Left ventricle myocardium inferior (tissue), 1 donor: ENCODE data around the gene BMPR1B. TPM values are rescaled to one million over a fixed set of nuclear protein-coding genes. Genes with fewer than 3 reads are reported as not detected.

ENCODE experiments used
- DNase-seq: peaks from one replicate; pipeline ENCODE4 v3.0.0-alpha.2; 2020
- H3K27ac ChIP-seq: fragments of 200-600 bp; replicated peaks from 2 replicates; pipeline ENCODE4 v1.8.0; 2021
- H3K27me3 ChIP-seq: fragments of 200-600 bp; 2 replicates; pipeline ENCODE4 v1.8.0; 2021; ENCODE audit warnings: low read depth
- H3K36me3 ChIP-seq: fragments of 200-600 bp; 2 replicates; pipeline ENCODE4 v1.8.0; 2021
- H3K4me1 ChIP-seq: fragments of 200-600 bp; 2 replicates; pipeline ENCODE4 v1.8.0; 2021
- H3K4me3 ChIP-seq: fragments of 200-600 bp; 2 replicates; pipeline ENCODE4 v1.8.0; 2021; ENCODE audit warnings: mild to moderate bottlenecking, moderate library complexity
- H3K9me3 ChIP-seq: fragments of 200-600 bp; replicated peaks from 2 replicates; pipeline ENCODE4 v1.8.0; 2021
- CTCF ChIP-seq: fragments of 200-600 bp; IDR thresholded peaks from 2 replicates; pipeline ENCODE4 v1.8.0; 2021; ENCODE audit warnings: antibody characterized with exemption, mild to moderate bottlenecking, borderline replicate concordance
- intact Hi-C: fragments of 100-400 bp; cut with micrococcal nuclease; formaldehyde crosslinking; loops from one replicate; pipeline ENCODE4 v1.11.0; 2022
- total RNA-seq: library from RNA; stranded (reverse); fragmentation: NEBNext Ultra II Directional; extraction: Animal tissue kit (Norgen Biotek cat#: 25700); gene quantifications from one replicate; pipeline ENCODE4 v1.2.1, GENCODE V29; 2021
- donor health status: DM: no; HTN: yes; CAD: no; lungs with severe emphysema.

BMPR1B gene
- total RNA-seq, 1 donor from 2014 or later = 3.0 TPM

GRCh38 chr4:94954251-94954650, 196.5 kb downstream of the BMPR1B start:
- H3K9me3 ChIP-seq = peaks cover 21% of the 10 kb centered on the region
- intact Hi-C loops = no loop called here
- no peaks in the 10 kb centered on the region for H3K27me3 ChIP-seq
- TF ChIP-seq CTCF = no peak
- DNase-seq = no peak
- H3K4me1 ChIP-seq = no peaks in the 10 kb centered on the region
- H3K27ac ChIP-seq = no peak overlapping the region
- H3K4me3 ChIP-seq = no peak overlapping the region
- no peaks in the 10 kb centered on the region for H3K36me3 ChIP-seq

GRCh38 chr4:94957030-94957429, 199.3 kb downstream of the BMPR1B start:
- no peak overlapping the region for H3K4me3 ChIP-seq
- DNase-seq = no peak
- no peak overlapping the region for H3K27ac ChIP-seq
- no peak for TF ChIP-seq CTCF
- intact Hi-C loops = no loop called here
- no peaks in the 10 kb centered on the region for H3K4me1 ChIP-seq
- no peaks in the 10 kb centered on the region for H3K36me3 ChIP-seq
- no peaks in the 10 kb centered on the region for H3K27me3 ChIP-seq
- peaks cover 6% of the 10 kb centered on the region for H3K9me3 ChIP-seq

DNA sequence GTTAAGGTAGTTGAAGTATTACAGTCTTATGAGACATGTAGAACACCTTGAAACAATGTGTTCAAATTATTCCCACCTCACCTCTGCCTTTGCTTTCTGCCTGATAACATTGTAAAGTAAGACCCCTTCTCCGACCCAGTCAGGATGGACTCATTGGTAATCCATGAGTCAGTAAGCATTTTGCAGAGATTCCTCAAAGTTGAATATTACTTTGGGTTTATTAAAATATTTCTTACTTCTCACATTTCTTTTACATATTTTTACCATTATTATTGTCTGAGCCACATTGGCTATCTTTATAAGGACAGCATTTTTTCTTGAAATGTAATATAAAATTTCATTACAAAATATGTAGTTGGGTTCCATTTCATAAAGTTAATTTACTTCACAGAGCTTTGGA, 201.6 kb downstream of the BMPR1B start:
- Histone ChIP-seq H3K36me3 (no peaks in the 10 kb centered on the region), H3K27ac (no peak overlapping the region), H3K4me3 (no peak overlapping the region), H3K4me1 (no peaks in the 10 kb centered on the region), H3K9me3 (peaks cover 21% of the 10 kb centered on the region), H3K27me3 (no peaks in the 10 kb centered on the region)
- intact Hi-C loops = no loop called here
- DNase-seq = no peak
- TF ChIP-seq CTCF = no peak

- intact Hi-C loops = no loop called here
- no peak overlapping the region for H3K27ac ChIP-seq
- DNase-seq = no peak
- H3K9me3 ChIP-seq = peaks cover 21% of the 10 kb centered on the region
- H3K36me3 ChIP-seq = no peaks in the 10 kb centered on the region
- H3K27me3 ChIP-seq = no peaks in the 10 kb centered on the region
- no peaks in the 10 kb centered on the region for H3K4me1 ChIP-seq
- no peak overlapping the region for H3K4me3 ChIP-seq
- TF ChIP-seq CTCF = no peak
These were observed 203.0 kb downstream of the BMPR1B start for GRCh38 chr4:94960708-94961107.

DNA sequence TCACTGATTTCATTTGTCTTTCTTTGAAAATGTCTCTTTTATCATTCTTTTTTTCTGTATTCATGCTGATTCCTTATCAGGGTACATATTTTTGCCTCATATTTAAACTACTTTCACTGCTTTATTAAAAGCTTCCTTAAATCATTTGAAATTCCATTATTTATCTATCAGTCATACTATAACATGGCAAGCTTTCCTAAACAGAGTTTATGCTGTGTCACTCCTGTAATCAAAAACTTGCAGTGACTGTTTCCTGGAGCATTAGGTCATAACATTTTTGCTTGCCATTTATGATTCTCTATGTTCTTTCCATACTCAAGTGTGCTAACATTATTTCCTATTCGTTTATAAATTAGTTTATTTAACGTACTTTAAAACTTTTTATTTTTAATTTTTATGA, 203.7 kb downstream of the BMPR1B start:
- no peaks in the 10 kb centered on the region for H3K4me1 ChIP-seq
- no peak overlapping the region for H3K27ac ChIP-seq
- intact Hi-C loops = no loop called here
- peaks cover 21% of the 10 kb centered on the region for H3K9me3 ChIP-seq
- no peak for TF ChIP-seq CTCF
- no peaks in the 10 kb centered on the region for H3K36me3 ChIP-seq
- DNase-seq = no peak
- no peak overlapping the region for H3K4me3 ChIP-seq
- H3K27me3 ChIP-seq = no peaks in the 10 kb centered on the region

- Histone ChIP-seq H3K4me1 (no peaks in the 10 kb centered on the region), H3K4me3 (no peak overlapping the region), H3K9me3 (peaks cover 21% of the 10 kb centered on the region), H3K36me3 (no peaks in the 10 kb centered on the region), H3K27ac (no peak overlapping the region), H3K27me3 (no peaks in the 10 kb centered on the region)
- intact Hi-C loops = no loop called here
- no peak for TF ChIP-seq CTCF
- no peak for DNase-seq
These were observed 204.7 kb downstream of the BMPR1B start for GRCh38 chr4:94962484-94962883.
